GM12878 (cell line): ENCODE data around the gene CERCAM. TPM values are rescaled to one million over a fixed set of nuclear protein-coding genes. Genes with fewer than 3 reads are reported as not detected.

Experiments used
- ATAC-seq: fragments of 200-7000 bp; cut with Tn5 transposase; 3 replicates; pipeline ENCODE4 v1.9.1; 2020; ENCODE audit warnings: mild to moderate bottlenecking, moderate library complexity
- BruUV-seq: library from RNA; stranded (reverse); fragments of 400-500 nt; replicated peaks from 2 replicates; lab custom pipeline; 2021; lab: Mats Ljungman, UMichigan
- CTCF ChIA-PET: fragments of 300-600 bp; sonication (Branson Sonifier 250); formaldehyde crosslinking; extraction: SDS; loops from one replicate; lab custom pipeline; 2021; ENCODE audit warnings: inconsistent platforms; lab: Yijun Ruan, JAX
- POLR2A ChIA-PET: fragments of 350-600 bp; formaldehyde crosslinking; extraction: SDS; loops from one replicate; lab custom pipeline; 2021; ENCODE audit warnings: inconsistent platforms; lab: Charles Lee
- RAD21 ChIA-PET: fragments of 300-600 bp; sonication (Branson Sonifier 250); formaldehyde crosslinking; loops from one replicate; lab custom pipeline; 2023; ENCODE audit warnings: antibody characterized with exemption; ENCODE audit not compliant: unreplicated experiment; lab: Charles Lee
- SMC1A ChIA-PET: fragments of 300-600 bp; sonication (Branson Sonifier 250); formaldehyde crosslinking; loops from one replicate; lab custom pipeline; 2023; ENCODE audit not compliant: unreplicated experiment, uncharacterized antibody; lab: Charles Lee
- DNase-seq: peaks from one replicate; pipeline ENCODE4 v3.0.0-alpha.2; 2011; ENCODE audit warnings: low read depth, low spot score
- FAIRE-seq: peaks from 3 replicates; lab custom pipeline; 2011; peaks lifted over from hg19 to GRCh38; lab: Jason Lieb, UNC
- H2AFZ ChIP-seq: 2 replicates; pipeline ENCODE4 v1.6.0; 2011; ENCODE audit warnings: low read depth, low read length, control low read depth; ENCODE audit not compliant: control insufficient read depth
- H3K27ac ChIP-seq: 2 replicates; pipeline ENCODE4 v1.5.1; 2011; ENCODE audit warnings: control low read depth; ENCODE audit not compliant: control insufficient read depth, insufficient read depth
- H3K27me3 ChIP-seq, 2 experiments: replicated peaks in 1 of 2; 2 replicates each; pipeline versions ENCODE4 v1.6.0 to v1.6.1; 2011; ENCODE audit warnings: low read length in 1 of 2; ENCODE audit not compliant: control insufficient read depth in 2 of 2, insufficient read depth in 2 of 2
- H3K36me3 ChIP-seq, 2 experiments: 2 replicates each; pipeline ENCODE4 v1.5.1; 2011; ENCODE audit warnings: low read length in 1 of 2; ENCODE audit not compliant: control insufficient read depth in 2 of 2, insufficient read depth in 2 of 2
- H3K4me1 ChIP-seq: 2 replicates; pipeline ENCODE4 v1.6.1; 2011; ENCODE audit warnings: mild to moderate bottlenecking, low read length, moderate library complexity, mixed read lengths; ENCODE audit not compliant: control insufficient read depth, insufficient read depth
- H3K4me2 ChIP-seq: 2 replicates; pipeline ENCODE4 v1.6.0; 2011; ENCODE audit warnings: control low read depth; ENCODE audit not compliant: control insufficient read depth, insufficient read depth
- H3K4me3 ChIP-seq: fragments of 200-600 bp; sonication (generic); 2 replicates; pipeline ENCODE4 v1.5.1; 2016
- H3K79me2 ChIP-seq: 2 replicates; pipeline ENCODE4 v1.6.0; 2011; ENCODE audit warnings: low read length; ENCODE audit not compliant: control insufficient read depth, insufficient read depth
- H3K9ac ChIP-seq: 2 replicates; pipeline ENCODE4 v1.8.0; 2011; ENCODE audit warnings: low read length, control low read depth, mixed read lengths; ENCODE audit not compliant: control insufficient read depth, insufficient read depth
- H3K9me3 ChIP-seq: replicated peaks from 3 replicates; pipeline ENCODE4 v1.5.1; 2011; ENCODE audit warnings: mild to moderate bottlenecking, low read length; ENCODE audit not compliant: control insufficient read depth, insufficient read depth
- H4K20me1 ChIP-seq: 2 replicates; pipeline ENCODE4 v1.6.0; 2011; ENCODE audit not compliant: control insufficient read depth, insufficient read depth
- BCL11A ChIP-seq: IDR thresholded peaks from 2 replicates; pipeline ENCODE4 v1.6.1; 2011; ENCODE audit warnings: low read depth, low read length
- WRNIP1 ChIP-seq: IDR thresholded peaks from 2 replicates; pipeline ENCODE4 v1.6.1; 2011; ENCODE audit warnings: low read depth, low read length, improper control_type of control experiment, borderline replicate concordance
- WGBS: methylation state at CpG from one replicate; pipeline ENCODE4 v1.1.6; 2016; ENCODE audit warnings: low lambda C conversion rate; ENCODE audit not compliant: insufficient replicate concordance, insufficient coverage; ENCODE audit errors: missing lambda C conversion rate; 5-methylcytosine and 5-hydroxymethylcytosine counted together
- in situ Hi-C: fragments of 300-500 bp; cut with MboI; formaldehyde crosslinking; loops from 9 replicates; pipeline ENCODE4 v1.14.3; 2018; ENCODE audit warnings: mixed read lengths
- intact Hi-C: fragments of 100-400 bp; cut with micrococcal nuclease; formaldehyde crosslinking; loops from one replicate; pipeline ENCODE4 v1.14.2; 2022; ENCODE audit not compliant: unreplicated experiment
- polyA plus RNA-seq, 11 experiments: library from polyadenylated mRNA; depleted of rRNA in 4 of 11; unstranded in 6 of 11; stranded (reverse) in 5 of 11; fragments of >200 nt; fragmentation: Nextera tagmentation in 4 of 11; fragmentation: Illumina TruSeq in 1 of 11; extraction: Ambion mirVana in 4 of 11; extraction: Trizol in 1 of 11; gene quantifications; 1 replicate in 1 of 11; 2 replicates in 10 of 11; pipeline versions ENCODE4 v1.2.1 to v1.2.3, GENCODE V29; 2011 to 2016; ENCODE audit warnings: inconsistent platforms in 2 of 11, missing spikeins in 2 of 11, low read depth in 1 of 11
- total RNA-seq, 4 experiments: library from RNA; depleted of rRNA in 3 of 4; stranded (reverse); fragments of >200 nt in 3 of 4; fragmentation: Illumina TruSeq in 1 of 4; extraction: Trizol in 1 of 4; gene quantifications; 2 replicates each; pipeline versions ENCODE4 v1.2.1 to v1.2.3, GENCODE V29; 2013 to 2021
- TF ChIP-seq, protein P1 (sequence below): fragments of 450-650 bp; IDR thresholded peaks from 2 replicates; pipeline ENCODE4 v1.6.1; 2017; ENCODE audit warnings: mild to moderate bottlenecking, moderate library complexity
- TF ChIP-seq, protein P2 (sequence below): IDR thresholded peaks from 2 replicates; pipeline ENCODE4 v1.6.1; 2012; ENCODE audit warnings: low read depth, low read length, improper control_type of control experiment
- TF ChIP-seq, protein P3 (sequence below): fragments of 450-650 bp; IDR thresholded peaks from 2 replicates; pipeline ENCODE4 v1.6.1; 2016; ENCODE audit warnings: mild to moderate bottlenecking
- TF ChIP-seq, protein P4 (sequence below): fragments of 450-650 bp; IDR thresholded peaks from 2 replicates; pipeline ENCODE4 v1.6.1; 2016; ENCODE audit warnings: mild to moderate bottlenecking, moderate library complexity, borderline replicate concordance

The CERCAM gene
- total and polyA plus RNA-seq, 10 of the 15 experiments (the other 5 are each of a cell fraction or from before 2014, with no cell fraction given): 0.05 to 6.7 (median 0.71) TPM

DNA sequence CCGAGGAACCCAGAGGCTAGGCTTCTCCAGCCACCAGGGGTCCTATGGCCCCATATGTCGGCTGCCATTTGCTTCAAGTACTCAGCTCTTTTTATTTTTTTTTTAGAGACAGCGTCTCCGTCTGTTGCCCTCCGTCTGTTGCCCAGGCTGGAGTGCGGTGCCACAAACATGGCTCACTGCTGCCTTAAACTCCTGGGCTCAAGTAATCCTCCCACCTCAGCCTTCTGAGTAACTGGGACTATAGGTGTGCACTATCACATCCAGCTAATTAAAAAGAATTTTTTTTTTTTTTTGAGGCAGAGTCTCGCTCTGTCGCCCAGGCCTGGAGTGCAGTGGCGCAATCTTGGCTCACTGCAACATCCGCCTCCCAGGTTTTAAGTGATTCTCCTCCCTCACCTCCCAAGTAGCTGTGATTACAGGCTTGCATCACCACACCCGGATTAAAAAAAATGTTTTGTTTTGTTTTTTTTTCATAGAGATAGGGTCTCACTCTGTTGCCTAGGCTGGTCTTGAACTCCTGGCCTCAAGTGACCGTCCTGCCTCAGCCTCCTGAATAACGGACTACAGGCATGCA is 8.9 kb downstream of the CERCAM start (continued):
- TF ChIP-seq, protein P1, sequence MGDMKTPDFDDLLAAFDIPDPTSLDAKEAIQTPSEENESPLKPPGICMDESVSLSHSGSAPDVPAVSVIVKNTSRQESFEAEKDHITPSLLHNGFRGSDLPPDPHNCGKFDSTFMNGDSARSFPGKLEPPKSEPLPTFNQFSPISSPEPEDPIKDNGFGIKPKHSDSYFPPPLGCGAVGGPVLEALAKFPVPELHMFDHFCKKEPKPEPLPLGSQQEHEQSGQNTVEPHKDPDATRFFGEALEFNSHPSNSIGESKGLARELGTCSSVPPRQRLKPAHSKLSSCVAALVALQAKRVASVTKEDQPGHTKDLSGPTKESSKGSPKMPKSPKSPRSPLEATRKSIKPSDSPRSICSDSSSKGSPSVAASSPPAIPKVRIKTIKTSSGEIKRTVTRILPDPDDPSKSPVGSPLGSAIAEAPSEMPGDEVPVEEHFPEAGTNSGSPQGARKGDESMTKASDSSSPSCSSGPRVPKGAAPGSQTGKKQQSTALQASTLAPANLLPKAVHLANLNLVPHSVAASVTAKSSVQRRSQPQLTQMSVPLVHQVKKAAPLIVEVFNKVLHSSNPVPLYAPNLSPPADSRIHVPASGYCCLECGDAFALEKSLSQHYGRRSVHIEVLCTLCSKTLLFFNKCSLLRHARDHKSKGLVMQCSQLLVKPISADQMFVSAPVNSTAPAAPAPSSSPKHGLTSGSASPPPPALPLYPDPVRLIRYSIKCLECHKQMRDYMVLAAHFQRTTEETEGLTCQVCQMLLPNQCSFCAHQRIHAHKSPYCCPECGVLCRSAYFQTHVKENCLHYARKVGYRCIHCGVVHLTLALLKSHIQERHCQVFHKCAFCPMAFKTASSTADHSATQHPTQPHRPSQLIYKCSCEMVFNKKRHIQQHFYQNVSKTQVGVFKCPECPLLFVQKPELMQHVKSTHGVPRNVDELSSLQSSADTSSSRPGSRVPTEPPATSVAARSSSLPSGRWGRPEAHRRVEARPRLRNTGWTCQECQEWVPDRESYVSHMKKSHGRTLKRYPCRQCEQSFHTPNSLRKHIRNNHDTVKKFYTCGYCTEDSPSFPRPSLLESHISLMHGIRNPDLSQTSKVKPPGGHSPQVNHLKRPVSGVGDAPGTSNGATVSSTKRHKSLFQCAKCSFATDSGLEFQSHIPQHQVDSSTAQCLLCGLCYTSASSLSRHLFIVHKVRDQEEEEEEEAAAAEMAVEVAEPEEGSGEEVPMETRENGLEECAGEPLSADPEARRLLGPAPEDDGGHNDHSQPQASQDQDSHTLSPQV: no peak
- TF ChIP-seq BCL11A: no peak
- TF ChIP-seq, protein P2, sequence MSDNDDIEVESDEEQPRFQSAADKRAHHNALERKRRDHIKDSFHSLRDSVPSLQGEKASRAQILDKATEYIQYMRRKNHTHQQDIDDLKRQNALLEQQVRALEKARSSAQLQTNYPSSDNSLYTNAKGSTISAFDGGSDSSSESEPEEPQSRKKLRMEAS: no peak

DNA sequence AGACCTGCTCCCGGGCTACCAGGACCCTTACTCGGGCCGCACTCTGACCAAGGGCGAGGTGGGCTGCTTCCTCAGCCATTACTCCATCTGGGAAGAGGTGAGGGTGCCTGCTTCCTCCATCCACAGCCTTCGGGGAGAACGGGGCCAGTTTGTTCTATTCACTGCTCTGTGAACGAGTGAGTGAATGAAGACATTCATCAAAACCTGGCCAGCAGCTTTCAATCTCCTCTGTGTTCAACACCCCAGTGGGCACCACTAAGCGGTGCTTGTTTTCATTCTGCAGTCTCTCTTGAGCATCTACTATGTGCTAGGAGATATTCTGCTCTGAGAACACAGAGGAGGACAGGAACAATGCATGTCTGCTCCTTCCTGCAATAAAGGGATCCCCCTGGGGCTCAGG is 10.6 kb downstream of the CERCAM start:
- H3K4me1 ChIP-seq: no peaks in the 10 kb centered on the region
- H3K9ac ChIP-seq: no peak overlapping the region
- H2AFZ ChIP-seq: no peak overlapping the region
- SMC1A ChIA-PET: no interaction called here
- H3K27ac ChIP-seq: no peak overlapping the region
- no peaks in the 10 kb centered on the region for H3K27me3 ChIP-seq
- in situ Hi-C loops: no loop called here
- H3K4me2 ChIP-seq: no peak overlapping the region
- H3K36me3 ChIP-seq: no peaks in the 10 kb centered on the region
- 88% methylated on average over 7 of the region's 8 CpGs for WGBS
- intact Hi-C loops: no loop called here
- CTCF ChIA-PET: interaction anchor here (1.3 kb wide), 1 partner anchor 11 kb away, joined by 4 read pairs; the partner anchor contains the start of gene CERCAM
- ATAC-seq (no peak), FAIRE-seq (no peak), DNase-seq (no peak)
- RAD21 ChIA-PET: no interaction called here
- no peak overlapping the region for H3K4me3 ChIP-seq
- POLR2A ChIA-PET: interaction anchor here (0.6 kb wide), 1 partner anchor 75 kb away, joined by 3 read pairs; no protein-coding TSS in a partner anchor
- BruUV-seq: no TSS peak
- H4K20me1 ChIP-seq: no peaks in the 10 kb centered on the region
- H3K9me3 ChIP-seq: no peaks in the 10 kb centered on the region
- H3K79me2 ChIP-seq: no peaks in the 10 kb centered on the region
- TF ChIP-seq, protein P3, sequence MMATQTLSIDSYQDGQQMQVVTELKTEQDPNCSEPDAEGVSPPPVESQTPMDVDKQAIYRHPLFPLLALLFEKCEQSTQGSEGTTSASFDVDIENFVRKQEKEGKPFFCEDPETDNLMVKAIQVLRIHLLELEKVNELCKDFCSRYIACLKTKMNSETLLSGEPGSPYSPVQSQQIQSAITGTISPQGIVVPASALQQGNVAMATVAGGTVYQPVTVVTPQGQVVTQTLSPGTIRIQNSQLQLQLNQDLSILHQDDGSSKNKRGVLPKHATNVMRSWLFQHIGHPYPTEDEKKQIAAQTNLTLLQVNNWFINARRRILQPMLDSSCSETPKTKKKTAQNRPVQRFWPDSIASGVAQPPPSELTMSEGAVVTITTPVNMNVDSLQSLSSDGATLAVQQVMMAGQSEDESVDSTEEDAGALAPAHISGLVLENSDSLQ: no peak
- TF ChIP-seq, protein P4, sequence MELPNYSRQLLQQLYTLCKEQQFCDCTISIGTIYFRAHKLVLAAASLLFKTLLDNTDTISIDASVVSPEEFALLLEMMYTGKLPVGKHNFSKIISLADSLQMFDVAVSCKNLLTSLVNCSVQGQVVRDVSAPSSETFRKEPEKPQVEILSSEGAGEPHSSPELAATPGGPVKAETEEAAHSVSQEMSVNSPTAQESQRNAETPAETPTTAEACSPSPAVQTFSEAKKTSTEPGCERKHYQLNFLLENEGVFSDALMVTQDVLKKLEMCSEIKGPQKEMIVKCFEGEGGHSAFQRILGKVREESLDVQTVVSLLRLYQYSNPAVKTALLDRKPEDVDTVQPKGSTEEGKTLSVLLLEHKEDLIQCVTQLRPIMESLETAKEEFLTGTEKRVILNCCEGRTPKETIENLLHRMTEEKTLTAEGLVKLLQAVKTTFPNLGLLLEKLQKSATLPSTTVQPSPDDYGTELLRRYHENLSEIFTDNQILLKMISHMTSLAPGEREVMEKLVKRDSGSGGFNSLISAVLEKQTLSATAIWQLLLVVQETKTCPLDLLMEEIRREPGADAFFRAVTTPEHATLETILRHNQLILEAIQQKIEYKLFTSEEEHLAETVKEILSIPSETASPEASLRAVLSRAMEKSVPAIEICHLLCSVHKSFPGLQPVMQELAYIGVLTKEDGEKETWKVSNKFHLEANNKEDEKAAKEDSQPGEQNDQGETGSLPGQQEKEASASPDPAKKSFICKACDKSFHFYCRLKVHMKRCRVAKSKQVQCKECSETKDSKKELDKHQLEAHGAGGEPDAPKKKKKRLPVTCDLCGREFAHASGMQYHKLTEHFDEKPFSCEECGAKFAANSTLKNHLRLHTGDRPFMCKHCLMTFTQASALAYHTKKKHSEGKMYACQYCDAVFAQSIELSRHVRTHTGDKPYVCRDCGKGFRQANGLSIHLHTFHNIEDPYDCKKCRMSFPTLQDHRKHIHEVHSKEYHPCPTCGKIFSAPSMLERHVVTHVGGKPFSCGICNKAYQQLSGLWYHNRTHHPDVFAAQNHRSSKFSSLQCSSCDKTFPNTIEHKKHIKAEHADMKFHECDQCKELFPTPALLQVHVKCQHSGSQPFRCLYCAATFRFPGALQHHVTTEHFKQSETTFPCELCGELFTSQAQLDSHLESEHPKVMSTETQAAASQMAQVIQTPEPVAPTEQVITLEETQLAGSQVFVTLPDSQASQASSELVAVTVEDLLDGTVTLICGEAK: no peak
- TF ChIP-seq WRNIP1: no peak
